Colonic mucosa (tissue), 4 donors: Measurements from ENCODE around the gene UBL3. TPM values are rescaled to one million over a fixed set of nuclear protein-coding genes. Genes with fewer than 3 reads are reported as not detected.

ENCODE experiments used
- DNase-seq: peaks from one replicate; pipeline ENCODE4 v3.0.0-alpha.2; 2020
- H3K27ac ChIP-seq: fragments of 200-600 bp; one replicate; pipeline ENCODE4 v1.8.0; 2021
- H3K27me3 ChIP-seq: fragments of 200-600 bp; one replicate; pipeline ENCODE4 v1.8.0; 2021
- H3K36me3 ChIP-seq: fragments of 200-600 bp; one replicate; pipeline ENCODE4 v1.8.0; 2021
- H3K4me1 ChIP-seq: fragments of 200-600 bp; one replicate; pipeline ENCODE4 v1.8.0; 2021; ENCODE audit warnings: mild to moderate bottlenecking
- H3K4me3 ChIP-seq: fragments of 200-600 bp; one replicate; pipeline ENCODE4 v1.8.0; 2021
- H3K9ac ChIP-seq, 2 donors: one replicate each; pipeline ENCODE4 v1.7.0; 2013; ENCODE audit warnings: control low read depth in 2 of 2, low read depth in 2 of 2, low read length in 2 of 2
- H3K9me3 ChIP-seq: fragments of 200-600 bp; one replicate; pipeline ENCODE4 v1.8.0; 2021
- CTCF ChIP-seq: fragments of 200-600 bp; IDR thresholded peaks from one replicate; pipeline ENCODE4 v1.8.0; 2022; ENCODE audit warnings: antibody characterized with exemption, mild to moderate bottlenecking
- intact Hi-C: fragments of 100-400 bp; cut with DNase I; formaldehyde crosslinking; loops from one replicate; pipeline ENCODE4 v1.14.1; 2022
- total RNA-seq, 2 donors: library from RNA; stranded (reverse); fragmentation: NEBNext Ultra II Directional in 1 of 2; extraction: Animal tissue kit (Norgen Biotek cat#: 25700) in 1 of 2; gene quantifications; one replicate each; pipeline ENCODE4 v1.2.1, GENCODE V29; 2021
- donor health status: healthy.
- donor health status: DM: no; HTN: no; CAD: no.
- donor health status: DM: no; HTN: no; CAD: no.

Gene UBL3
- total RNA-seq, 2 donors from 2014 or later, result 30.0 to 50.3 TPM

GRCh38 chr13:29761160-29761559 lies 89.3 kb downstream of the UBL3 start:
- no peaks in the 10 kb centered on the region for H3K36me3 ChIP-seq
- no peaks in the 10 kb centered on the region for H3K4me1 ChIP-seq
- H3K27me3 ChIP-seq, result no peaks in the 10 kb centered on the region
- no peak for TF ChIP-seq CTCF
- no peak overlapping the region for H3K9ac ChIP-seq
- no peaks in the 10 kb centered on the region for H3K9me3 ChIP-seq
- no peak overlapping the region for H3K4me3 ChIP-seq
- DNase-seq, result no peak
- H3K27ac ChIP-seq, result no peak overlapping the region
- intact Hi-C loops, result no loop called here

DNA sequence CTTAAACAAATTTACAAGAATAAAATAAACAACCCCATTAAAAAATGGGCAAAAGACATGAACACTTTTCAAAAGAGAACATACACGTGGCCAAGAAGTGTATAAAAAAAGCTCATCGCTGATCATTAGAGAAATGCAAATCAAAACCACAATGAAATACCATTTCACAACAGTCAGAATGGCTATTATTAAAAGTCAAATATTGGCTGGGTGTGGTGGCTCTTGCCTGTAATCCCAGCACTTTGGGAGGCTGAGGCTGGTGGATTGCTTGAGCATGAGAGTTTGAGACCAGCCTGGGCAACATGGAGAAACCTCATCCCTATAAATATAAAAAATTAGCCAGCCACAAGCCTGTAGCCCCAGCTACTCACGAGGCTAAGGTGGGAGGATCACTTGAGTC lies 89.9 kb downstream of the UBL3 start:
- Histone ChIP-seq H3K27ac (no peak overlapping the region), H3K9me3 (no peaks in the 10 kb centered on the region), H3K36me3 (no peaks in the 10 kb centered on the region), H3K27me3 (no peaks in the 10 kb centered on the region), H3K4me1 (no peaks in the 10 kb centered on the region), H3K4me3 (no peak overlapping the region), H3K9ac (no peak overlapping the region)
- no peak for TF ChIP-seq CTCF
- intact Hi-C loops, result no loop called here
- no peak for DNase-seq

DNA sequence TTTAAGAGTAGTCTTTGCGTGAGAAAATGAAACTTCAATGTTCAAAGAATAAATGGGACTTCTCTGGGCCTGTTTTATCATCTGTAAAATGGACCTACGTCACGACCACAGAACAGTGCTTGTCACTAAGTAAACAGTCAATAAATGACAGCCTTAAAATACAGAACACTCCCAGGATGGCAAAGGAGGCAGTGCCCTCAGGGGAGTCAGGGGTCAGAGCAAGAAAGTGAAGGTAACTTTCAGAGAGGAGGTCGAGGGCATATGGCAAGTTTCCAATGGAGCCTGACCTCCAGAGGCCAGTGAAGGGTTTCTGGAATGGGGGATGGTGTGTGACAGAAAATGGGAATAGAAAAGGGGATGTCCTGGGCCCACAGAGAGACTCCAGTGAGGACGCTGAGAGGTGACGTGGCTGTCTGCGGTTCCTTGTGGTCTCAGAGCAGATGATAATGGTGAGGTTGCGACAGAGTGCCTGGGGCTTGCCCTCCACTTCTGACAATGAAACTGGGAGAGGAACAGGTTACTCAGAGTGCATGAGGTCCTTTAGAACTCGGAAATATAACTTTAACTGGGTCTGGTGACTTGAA lies 91.8 kb downstream of the UBL3 start:
- Histone ChIP-seq H3K4me1 (no peaks in the 10 kb centered on the region), H3K27me3 (no peaks in the 10 kb centered on the region), H3K36me3 (no peaks in the 10 kb centered on the region), H3K4me3 (no peak overlapping the region), H3K27ac (no peak overlapping the region), H3K9me3 (no peaks in the 10 kb centered on the region), H3K9ac (no peak overlapping the region)
- no peak for TF ChIP-seq CTCF
- DNase-seq, result peak; percentile 26
- intact Hi-C loops, result no loop called here

GRCh38 chr13:29756506-29756905 lies 93.9 kb downstream of the UBL3 start:
- Histone ChIP-seq H3K27ac (no peak overlapping the region), H3K9me3 (no peaks in the 10 kb centered on the region), H3K36me3 (no peaks in the 10 kb centered on the region), H3K9ac (no peak overlapping the region), H3K4me3 (no peak overlapping the region), H3K27me3 (no peaks in the 10 kb centered on the region), H3K4me1 (no peaks in the 10 kb centered on the region)
- intact Hi-C loops, result no loop called here
- TF ChIP-seq CTCF, result no peak
- no peak for DNase-seq

DNA sequence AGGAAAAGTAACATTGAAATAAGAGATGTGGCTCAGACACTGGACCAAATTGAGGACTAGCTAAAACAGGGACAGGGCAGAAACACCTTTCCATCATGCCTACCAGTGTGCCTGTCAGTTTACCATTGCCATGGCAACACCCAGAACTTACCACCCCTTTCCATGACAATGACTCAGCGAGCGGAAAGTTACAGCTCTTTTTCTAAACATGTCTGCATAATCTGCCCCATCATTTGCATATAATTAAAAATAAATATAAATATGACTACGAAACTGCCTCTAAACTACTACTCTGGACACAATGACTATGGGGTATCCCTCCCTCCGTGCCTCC lies 96.0 kb downstream of the UBL3 start:
- no peak overlapping the region for H3K4me3 ChIP-seq
- no peak overlapping the region for H3K9ac ChIP-seq
- DNase-seq, result no peak
- H3K9me3 ChIP-seq, result no peaks in the 10 kb centered on the region
- intact Hi-C loops, result no loop called here
- no peaks in the 10 kb centered on the region for H3K36me3 ChIP-seq
- H3K27me3 ChIP-seq, result no peaks in the 10 kb centered on the region
- no peaks in the 10 kb centered on the region for H3K4me1 ChIP-seq
- no peak for TF ChIP-seq CTCF
- no peak overlapping the region for H3K27ac ChIP-seq
